HPDE6-E6E7 (cell line): Measurements from ENCODE around the gene TRIOBP.

ENCODE experiments used
- DNase-seq: peaks from one replicate; pipeline ENCODE4 v3.0.0; 2011; ENCODE audit warnings: missing footprints; ENCODE audit errors: extremely low spot score

TRIOBP gene

DNA sequence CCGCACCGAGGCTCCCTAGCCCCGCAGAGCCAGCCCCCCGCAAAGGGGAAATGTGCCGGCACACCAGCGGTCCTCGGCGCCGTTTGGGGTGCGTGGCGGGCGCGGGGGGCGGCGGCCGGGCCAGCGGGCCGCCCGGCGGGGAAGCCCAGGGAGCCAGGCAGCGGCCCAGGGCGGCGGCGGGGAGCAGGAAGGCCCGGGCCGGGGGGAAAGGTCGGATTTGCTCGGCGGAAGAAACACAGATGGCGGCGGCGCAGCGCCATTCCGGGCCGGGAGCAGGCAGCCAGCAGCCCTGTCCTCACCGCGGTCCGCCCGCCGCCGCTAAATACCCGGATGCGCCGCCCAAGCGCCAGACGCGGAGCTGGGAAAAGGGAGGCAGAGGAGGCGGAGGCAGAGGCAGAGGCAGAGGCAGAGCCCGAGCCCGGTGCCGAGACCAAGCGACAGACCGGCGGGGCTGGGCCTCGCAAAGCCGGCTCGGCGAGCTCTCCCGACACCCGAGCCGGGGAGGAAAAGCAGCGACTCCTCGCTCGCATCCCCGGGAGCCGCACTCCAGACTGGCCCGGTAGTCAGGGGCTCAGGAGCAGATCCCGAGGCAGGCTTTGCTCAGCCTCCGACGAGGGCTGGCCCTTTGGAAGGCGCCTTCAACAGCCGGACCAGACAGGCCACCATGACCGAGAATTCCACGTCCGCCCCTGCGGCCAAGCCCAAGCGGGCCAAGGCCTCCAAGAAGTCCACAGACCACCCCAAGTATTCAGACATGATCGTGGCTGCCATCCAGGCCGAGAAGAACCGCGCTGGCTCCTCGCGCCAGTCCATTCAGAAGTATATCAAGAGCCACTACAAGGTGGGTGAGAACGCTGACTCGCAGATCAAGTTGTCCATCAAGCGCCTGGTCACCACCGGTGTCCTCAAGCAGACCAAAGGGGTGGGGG lies 108.3 kb downstream of the TRIOBP start:
- no peak for DNase-seq

DNA sequence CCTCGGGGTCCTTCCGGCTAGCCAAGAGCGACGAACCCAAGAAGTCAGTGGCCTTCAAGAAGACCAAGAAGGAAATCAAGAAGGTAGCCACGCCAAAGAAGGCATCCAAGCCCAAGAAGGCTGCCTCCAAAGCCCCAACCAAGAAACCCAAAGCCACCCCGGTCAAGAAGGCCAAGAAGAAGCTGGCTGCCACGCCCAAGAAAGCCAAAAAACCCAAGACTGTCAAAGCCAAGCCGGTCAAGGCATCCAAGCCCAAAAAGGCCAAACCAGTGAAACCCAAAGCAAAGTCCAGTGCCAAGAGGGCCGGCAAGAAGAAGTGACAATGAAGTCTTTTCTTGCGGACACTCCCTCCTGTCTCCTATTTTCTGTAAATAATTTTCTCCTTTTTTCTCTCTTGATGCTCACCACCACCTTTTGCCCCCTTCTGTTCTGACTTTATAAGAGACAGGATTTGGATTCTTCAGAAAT lies 109.0 kb downstream of the TRIOBP start:
- no peak for DNase-seq

DNA sequence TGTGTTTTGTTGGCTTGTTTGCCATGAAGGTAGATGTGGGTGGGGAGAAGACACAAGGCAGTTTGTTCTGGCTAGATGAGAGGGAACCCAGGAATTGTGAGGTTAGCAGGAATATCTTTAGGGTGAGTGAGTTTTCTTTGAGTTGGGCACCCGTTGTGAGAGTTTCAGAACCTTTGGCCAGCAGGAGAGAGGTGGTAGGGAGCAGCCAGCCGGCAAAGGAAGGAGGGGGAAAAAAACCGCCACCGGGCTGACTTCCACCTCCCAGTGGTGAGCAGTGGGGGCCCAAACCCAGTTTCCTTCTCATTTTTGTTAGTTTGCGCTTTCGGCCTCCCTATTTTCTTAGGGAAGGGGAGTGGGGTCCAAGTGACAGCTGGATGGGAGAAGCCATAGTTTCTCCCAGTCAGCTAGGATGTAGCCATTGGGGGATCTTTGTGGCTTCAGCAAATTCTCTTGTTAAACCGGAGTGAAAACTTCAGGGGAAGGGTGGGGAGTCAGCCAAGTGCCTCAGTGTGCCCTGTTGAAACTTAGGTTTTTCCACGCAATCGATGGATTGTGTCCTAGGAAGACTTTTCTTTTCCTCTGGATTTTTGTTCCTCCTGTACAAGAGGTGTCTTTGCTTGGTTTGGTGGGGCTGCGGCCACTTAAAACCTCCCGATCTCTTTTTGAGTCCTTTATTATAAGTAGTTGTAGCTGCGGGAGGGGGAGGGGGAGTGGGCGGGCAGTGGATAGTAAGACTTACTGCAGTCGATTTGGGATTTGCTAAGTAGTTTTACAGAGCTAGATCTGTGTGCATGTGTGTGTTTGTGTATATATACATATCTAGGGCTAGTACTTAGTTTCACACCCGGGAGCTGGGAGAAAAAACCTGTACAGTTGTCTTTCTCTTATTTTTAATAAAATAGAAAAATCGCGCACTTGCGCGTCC lies 109.8 kb downstream of the TRIOBP start:
- DNase-seq, result no peak

DNA sequence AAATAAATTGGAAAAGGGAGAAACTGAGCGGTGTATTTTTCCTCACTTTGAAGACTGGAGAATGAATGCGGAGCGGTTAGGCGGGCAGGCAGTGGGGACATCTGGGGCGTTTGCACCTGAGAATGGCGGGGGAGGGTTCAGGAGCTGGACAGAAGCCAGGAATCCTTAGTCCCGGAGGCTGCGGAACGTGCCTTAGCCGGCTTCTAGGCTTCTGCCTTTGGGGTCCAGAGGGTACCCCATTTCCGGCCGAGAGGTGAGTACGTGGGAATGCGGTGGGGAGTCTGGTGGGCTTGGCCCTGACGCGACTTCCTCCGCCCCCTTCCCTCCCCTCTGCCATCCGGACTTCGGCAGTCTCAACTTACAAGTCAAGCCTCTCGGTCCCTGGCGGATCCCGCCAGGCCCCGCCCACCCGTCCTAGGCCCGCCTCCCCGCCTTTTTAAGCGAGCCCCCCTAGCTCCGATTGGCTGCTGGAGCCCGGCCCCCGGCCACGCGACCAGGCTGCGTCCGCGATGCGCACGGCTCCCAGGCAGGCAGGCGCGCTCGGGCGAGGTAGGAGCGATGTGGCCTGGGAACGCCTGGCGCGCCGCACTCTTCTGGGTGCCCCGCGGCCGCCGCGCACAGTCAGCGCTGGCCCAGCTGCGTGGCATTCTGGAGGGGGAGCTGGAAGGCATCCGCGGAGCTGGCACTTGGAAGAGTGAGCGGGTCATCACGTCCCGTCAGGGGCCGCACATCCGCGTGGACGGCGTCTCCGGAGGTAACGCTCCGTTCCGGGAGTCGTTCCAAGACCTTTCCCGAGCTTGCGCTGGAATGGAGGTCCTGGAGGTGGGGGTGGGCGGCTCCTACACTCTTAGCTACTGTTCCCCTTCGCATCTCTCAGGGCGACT lies 110.8 kb downstream of the TRIOBP start, which contains the start of gene GCAT:
Gene GCAT, plus strand, starts transcription at position 525 of the 884 bp plus-strand sequence. Its CDS starts 34 bp downstream, at position 559.
- DNase-seq, result peak; percentile 91

DNA sequence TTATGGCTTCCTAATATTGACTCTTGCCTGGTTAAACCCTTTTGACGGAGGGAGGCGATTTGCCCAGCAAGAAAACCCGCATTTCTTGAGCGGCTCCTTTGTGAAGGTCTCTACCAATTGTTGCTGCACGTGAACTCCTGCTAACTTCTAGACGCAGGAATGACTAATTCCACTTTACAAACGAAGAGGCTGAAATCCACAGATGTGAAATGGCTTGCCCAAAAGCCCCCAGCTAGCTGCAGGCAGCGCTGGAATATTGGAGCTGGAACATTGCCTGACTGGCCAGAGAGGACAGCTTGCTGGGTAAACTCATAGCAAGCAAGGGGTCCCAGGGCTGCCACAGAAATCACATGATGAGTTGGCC lies 111.4 kb downstream of the TRIOBP start:
- DNase-seq, result no peak

DNA sequence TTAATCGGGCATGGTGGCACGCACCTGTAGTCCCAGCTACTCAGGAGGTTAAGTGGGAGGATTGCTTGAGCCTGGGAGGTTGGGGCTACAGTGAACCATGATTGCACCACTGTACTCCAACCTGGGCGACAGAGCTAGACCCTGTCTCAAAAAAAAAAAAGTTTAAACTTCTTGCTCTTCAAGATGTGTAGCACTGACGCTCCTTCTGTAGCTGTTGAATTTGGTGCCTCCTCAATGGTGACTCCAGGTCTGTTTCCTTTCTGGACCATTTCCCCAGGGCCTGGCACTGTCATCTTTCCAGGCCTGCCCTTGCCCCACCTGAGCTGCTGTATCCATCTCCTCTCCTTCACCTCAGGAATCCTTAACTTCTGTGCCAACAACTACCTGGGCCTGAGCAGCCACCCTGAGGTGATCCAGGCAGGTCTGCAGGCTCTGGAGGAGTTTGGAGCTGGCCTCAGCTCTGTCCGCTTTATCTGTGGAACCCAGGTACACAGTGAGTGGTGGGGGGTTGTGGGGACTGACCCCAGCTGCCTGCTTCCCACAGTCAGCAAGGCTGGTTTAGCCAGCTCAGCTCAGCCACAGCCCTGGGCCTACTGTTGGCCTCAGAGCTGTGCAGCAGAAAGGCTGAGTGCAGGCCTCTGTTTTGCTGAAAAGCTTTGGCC lies 113.0 kb downstream of the TRIOBP start:
- no peak for DNase-seq

DNA sequence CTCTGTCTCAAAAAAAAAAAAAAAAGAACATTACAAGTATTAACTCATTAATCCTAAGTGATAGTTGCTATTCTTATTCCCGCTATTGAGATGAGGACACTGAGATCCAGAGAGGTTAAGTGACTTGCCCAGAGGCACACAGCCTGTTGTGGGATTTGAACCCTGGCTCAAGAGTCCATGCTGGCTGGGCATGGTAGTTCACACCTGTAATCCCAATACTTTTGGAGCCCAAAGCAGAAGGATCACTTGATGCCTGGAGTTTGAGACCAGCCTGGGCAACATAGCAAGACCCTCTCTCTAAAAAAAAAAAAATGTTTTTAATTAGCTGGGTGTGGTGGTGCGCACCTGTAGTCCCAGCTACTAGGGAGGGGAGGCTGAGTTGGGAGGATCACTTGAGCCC lies 115.0 kb downstream of the TRIOBP start:
- no peak for DNase-seq

DNA sequence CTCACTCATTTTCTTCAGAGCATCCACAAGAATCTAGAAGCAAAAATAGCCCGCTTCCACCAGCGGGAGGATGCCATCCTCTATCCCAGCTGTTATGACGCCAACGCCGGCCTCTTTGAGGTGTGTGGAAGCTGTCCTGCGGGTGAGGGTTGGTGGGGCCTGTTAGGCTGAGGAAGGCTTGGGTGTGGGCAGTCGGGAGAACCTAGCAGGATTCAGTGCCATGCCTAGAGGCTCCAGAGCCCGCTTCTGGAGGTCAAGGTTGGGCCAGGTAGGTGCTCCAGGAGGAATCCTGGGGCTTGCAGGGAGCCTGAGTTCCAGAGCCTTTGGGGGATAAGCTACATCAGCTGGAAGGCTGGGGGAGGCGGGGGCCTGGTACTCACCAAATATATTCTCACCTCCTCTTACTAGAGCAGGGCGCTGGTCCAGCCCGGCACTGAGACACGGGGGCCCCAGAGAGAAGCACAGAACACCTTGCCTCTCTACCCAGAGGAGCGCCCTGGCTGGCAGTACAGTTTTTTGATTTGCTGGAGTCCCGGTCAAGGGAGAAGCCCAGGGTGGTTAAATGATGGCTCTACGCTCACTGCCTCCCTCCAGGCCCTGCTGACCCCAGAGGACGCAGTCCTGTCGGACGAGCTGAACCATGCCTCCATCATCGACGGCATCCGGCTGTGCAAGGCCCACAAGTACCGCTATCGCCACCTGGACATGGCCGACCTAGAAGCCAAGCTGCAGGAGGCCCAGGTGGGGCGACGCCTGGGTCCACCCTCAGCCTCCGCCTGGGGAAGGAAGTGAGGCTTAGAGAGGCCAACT lies 116.2 kb downstream of the TRIOBP start:
- DNase-seq, result no peak

DNA sequence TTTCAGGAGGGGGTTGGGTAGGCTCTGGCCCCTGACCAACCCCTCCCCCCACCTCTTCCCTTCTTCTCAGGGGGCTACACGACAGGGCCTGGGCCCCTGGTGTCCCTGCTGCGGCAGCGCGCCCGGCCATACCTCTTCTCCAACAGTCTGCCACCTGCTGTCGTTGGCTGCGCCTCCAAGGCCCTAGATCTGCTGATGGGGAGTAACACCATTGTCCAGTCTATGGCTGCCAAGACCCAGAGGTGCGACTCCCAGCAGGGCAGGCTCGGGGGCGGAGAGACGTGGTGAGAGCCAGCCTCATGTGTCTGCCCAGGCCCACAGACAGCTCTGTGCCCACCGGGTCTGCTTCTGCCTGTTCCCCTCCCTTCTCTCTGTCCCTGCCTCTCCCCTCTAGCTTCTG lies 118.7 kb downstream of the TRIOBP start:
- DNase-seq, result no peak

DNA sequence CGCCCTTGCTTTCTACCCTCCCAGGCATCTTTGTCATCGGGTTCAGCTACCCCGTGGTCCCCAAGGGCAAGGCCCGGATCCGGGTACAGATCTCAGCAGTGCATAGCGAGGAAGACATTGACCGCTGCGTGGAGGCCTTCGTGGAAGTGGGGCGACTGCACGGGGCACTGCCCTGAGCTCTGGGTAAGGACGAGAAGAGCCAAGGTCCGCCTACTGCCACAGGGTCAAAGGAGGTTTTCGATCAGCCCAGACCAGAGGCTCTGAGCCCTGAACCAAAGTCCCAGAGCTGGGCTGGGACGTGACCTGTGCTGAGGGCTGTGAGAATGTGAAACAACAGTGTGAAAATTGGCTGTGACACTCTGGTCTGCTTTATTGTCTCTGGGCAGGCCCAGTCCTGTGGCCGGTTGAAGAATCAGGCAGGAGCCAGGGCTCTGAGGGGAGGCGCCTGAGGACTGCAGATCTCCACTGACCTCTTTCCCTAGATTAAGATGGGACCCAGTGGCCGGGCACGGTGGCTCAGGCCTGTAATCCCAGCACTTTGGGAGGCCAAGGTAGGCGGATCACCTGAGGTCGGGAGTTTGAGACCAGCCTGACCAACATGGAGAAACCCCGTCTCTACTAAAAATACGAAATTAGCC lies 119.8 kb downstream of the TRIOBP start:
- DNase-seq, result no peak

DNA sequence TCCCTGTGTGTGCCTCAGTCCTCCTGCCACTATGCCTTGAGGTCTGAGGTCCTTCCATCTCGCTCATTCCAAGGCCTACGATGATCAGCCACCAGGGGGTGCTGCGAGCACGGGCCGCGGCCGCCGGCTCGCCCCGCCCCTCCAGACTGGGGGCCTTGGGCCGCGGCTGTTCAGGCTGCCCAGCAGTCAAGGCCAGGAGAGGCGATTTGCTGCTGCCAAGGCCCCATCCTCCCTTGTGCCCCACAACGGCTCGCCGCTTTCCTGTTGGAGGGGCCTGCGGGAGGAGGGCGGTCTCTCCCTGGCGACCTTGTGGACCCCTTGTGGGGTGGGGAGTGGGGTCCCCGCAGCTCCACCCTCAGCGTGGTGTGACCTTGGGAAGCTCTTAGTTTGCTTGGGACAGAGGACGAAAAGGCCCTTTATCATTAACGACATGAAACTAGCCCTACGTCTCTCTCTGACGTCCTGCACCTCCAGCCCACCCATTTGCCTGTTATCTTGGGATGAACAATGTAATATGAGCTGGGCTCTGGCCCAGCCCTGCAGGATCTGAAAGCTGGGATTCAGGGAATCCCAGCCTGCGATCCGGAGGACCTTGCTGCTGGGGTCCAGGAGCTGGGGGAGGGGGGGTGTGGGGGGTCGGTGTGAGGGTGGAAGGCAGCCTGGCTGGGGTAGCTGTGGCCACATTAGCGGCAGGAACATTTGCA lies 121.0 kb downstream of the TRIOBP start:
- peak; percentile 71 for DNase-seq

DNA sequence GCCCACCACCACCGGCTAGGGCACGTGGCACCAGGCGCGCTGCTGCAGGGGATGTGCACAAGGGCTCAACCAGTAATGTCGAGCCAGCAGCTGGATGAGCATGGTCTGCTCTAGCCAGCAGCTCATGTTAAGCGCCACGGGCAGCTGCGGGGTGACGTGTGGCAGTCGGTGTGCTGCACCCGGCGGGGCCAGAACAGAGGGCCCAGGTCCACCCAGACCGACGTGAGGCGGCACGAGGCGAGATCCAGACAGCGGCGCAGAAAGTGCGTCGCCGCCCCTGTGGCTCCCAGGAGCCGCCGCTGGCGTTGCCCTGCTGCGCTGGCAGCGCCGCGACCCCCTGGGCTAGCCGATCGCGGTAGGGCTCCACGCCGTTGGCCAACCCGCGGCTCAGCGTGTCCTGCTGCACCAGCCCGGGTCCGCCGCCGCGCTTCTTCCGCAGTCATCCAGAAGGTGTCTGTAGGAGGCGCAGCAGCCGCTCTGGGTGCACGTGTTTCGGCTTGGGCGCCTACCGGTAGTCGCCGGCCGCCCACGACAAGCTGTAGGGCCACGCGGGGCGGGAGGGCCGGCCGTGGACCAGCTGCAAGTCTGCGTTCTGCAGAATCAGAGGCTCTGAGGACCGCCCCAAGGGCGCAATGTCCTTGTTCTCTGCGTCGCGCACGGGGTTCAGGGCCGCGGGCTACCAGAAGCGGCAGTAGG lies 121.7 kb downstream of the TRIOBP start:
- DNase-seq, result no peak

DNA sequence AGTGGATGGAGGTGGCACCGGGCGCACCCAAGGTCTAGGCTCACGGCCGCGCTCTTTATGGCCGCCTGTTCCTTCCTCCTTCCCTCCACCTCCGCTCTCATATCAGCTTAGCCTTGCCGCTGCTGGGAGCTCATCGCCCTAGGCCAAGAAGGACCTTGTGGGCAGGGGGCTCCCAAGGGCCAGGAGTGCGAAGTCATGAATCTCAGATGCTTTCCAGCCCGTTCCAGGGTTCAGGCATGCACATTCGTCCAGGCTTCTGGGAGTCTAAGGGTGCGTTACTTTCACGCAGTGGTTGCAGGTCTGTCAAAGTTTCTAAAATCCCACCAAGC lies 122.2 kb downstream of the TRIOBP start:
- DNase-seq, result no peak

DNA sequence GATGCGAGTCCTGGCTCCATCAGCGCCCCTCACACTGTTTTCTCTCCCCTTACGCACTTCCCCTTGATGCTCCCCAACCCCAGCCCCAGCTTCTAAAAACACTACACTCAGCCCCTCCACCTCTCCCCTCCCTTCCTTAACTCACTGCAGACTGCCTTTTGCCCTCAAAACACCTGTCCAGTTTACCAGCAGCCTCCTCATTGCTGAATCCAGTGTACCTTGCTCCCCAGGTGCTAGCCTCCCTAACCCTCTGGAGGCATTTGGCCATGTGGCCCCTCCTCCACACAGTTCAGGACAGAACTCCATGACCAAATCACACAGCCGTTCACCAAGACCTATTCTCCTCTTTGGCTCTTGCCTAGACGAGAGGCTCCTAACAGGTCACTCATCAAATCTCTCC lies 123.5 kb downstream of the TRIOBP start:
- DNase-seq, result no peak

DNA sequence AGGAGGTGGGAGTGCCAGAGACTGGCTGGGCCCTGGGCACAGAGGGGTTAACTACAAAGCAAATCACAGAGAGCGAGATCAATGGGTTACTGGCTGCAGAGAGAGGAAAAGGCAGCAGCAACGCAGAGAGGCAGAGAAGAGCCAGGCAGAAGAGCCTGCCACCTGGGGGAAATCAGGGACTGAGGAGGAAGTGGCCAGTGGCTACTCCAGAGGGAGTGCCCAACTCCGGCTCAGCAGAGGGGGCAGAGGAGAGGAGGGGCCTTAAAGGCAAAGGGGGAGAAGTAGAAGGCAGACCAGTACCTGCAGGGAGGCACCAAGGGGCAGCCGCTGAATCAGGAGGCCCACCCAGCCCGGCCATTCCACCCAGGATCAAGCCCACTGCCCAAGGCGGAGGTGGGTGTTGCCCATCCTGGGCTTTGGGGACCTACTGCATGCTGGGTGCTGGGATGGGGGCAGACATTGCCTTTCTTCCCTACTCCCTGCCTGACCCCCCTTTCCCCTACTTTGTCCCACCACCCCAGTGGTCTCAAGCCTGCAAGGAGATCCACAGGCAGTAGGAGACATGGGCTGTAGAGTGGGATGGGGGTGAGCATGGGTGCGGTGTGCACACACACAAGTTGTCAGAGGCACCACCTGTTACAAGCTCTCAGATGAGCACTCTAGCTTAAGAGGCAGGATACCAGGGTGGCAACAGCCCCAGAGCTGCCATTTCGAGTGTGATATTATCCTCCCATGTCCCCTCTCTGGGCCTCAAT lies 125.4 kb downstream of the TRIOBP start:
- no peak for DNase-seq

DNA sequence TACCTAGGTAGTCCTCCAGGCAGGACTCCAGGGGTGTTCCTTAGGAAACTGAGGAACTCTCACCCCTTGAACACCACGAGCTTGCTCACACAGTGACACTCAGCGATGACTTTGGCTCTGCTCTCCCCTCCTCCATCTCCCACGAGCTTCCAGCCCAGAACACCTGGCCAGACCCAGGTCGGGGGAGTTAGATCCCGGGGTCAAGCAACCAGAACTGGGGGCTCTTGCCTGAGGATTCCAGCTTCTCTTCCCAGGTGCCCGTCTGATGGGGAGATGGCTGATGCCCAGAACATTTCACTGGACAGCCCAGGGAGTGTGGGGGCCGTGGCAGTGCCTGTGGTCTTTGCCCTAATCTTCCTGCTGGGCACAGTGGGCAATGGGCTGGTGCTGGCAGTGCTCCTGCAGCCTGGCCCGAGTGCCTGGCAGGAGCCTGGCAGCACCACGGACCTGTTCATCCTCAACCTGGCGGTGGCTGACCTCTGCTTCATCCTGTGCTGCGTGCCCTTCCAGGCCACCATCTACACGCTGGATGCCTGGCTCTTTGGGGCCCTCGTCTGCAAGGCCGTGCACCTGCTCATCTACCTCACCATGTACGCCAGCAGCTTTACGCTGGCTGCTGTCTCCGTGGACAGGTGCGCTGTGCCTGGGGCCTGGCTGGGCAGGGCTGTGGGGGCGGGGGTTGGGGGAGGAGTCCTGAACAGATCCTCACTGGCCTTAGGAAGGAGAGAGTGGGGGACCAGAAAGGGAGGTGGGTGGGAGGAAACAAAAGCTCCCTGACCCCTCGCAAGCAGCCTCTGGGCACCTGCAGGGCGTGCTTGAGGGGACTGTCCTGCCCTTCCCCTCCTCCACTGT lies 126.5 kb downstream of the TRIOBP start, which contains the start of gene GALR3:
Gene GALR3, plus strand, starts transcription at position 249 of the 852 bp plus-strand sequence. Its CDS starts 25 bp downstream, at position 274.
- no peak for DNase-seq
